Measurements from ENCODE around the gene MRPL38. TPM values are rescaled to one million over a fixed set of nuclear protein-coding genes. Genes with fewer than 3 reads are reported as not detected.

MRPL38 gene
- total and polyA plus RNA-seq, 2 donors from 2014 or later, result 89.8 to 114 TPM

DNA sequence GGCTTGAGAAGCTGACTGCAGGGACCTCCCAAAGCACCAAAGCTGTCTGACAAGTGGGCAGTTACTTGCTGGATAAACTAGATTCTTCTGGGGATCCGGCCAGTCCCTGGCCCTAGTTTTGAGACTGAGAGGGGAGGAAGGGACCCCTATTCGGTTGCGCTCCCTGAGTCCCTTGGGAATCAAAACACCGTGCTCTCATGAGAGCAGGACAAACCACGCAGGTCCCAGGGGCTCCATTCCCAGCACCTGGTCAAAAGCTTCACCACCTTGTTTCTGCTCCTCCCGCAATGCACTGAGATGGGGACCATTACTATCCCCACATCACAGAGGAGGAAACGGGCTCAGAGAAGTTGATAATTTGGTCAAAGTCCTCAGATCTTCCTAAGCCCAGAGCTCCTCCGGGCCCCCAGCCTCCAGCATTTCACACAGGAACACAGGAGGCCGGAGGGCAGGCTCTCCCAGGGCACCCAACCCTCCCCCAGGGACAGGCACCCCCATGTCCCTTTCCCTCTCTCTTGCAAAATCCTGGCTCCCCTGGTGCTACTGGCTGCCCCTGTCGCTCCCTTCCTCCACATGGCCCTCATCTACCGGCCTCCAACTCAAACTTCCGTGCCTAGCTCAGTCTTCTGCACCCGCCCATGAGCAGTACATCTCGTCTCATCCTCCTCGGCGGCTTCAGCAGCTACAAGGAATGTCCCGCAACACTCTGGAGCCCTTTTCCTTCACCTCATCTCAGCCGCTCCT, 11.2 kb downstream of the MRPL38 start:
- Histone ChIP-seq H3K27ac (ENCODE audit: low read depth in 2 of 2, low read length in 2 of 2) (no peak overlapping the region), H3K9me3 (ENCODE audit: control insufficient read depth in 2 of 3, insufficient read depth in 1 of 3, low read length in 3 of 3) (no peaks in the 10 kb centered on the region), H3K36me3 (ENCODE audit: control insufficient read depth in 2 of 3, insufficient read depth in 3 of 3, low read length in 3 of 3) (peaks cover 0 to 5% (median 4%) of the 10 kb centered on the region in 3 donors), H3K9ac (ENCODE audit: low read length in 3 of 3) (no peak overlapping the region), H3K27me3 (ENCODE audit: control insufficient read depth, insufficient read depth, low read length) (no peaks in the 10 kb centered on the region), H3K4me1 (ENCODE audit: control insufficient read depth in 2 of 3, insufficient read depth in 2 of 3, low read depth in 1 of 3, low read length in 3 of 3) (peaks cover 0 to 20% (median 9%) of the 10 kb centered on the region in 3 donors), H3K4me3 (ENCODE audit: low read length in 3 of 3) (no peak overlapping the region)
- intact Hi-C loops (cut with DNase I), result no loop called here
- TF ChIP-seq, protein P1, sequence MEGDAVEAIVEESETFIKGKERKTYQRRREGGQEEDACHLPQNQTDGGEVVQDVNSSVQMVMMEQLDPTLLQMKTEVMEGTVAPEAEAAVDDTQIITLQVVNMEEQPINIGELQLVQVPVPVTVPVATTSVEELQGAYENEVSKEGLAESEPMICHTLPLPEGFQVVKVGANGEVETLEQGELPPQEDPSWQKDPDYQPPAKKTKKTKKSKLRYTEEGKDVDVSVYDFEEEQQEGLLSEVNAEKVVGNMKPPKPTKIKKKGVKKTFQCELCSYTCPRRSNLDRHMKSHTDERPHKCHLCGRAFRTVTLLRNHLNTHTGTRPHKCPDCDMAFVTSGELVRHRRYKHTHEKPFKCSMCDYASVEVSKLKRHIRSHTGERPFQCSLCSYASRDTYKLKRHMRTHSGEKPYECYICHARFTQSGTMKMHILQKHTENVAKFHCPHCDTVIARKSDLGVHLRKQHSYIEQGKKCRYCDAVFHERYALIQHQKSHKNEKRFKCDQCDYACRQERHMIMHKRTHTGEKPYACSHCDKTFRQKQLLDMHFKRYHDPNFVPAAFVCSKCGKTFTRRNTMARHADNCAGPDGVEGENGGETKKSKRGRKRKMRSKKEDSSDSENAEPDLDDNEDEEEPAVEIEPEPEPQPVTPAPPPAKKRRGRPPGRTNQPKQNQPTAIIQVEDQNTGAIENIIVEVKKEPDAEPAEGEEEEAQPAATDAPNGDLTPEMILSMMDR (IDR thresholded peaks at IDR 0.05; ENCODE audit: borderline replicate concordance, extremely low read depth, insufficient read depth), result no peak
- no peak for FAIRE-seq
- no peak for DNase-seq

DNA sequence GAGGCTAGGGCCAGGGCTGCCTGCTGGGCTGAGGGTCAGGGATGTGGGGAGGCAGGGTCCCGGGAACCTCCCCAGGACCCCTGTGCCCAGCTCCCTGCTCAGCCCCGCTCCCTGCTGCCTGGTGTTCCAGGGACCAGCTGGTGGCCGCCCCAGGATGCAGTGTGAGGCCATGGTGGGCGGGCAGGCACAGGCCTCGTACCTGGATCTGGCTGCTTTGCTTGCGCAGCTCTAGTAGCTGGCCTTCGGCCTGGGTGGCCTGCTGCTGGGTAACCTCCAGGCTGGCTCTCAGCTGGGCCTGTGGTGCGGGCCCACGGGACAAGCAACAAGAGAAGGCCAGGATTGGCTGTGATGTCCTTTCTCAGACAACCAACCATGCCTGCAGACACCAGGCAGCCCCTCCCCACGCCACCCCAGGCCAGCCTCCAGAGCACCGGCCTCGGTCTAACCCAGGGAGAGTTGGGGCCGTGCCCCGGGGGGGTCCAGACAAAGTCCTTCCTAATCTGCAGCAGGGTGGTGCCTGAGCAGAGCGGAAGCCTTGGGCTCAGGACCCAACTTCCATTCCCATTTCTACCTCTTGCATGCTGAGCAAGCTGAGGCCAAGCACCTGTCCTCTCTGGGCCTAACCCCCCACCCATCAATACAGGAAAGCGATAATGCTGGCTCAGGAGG, 12.0 kb downstream of the MRPL38 start:
- TF ChIP-seq, protein P1 (IDR thresholded peaks at IDR 0.05; ENCODE audit: borderline replicate concordance, extremely low read depth, insufficient read depth), result no peak
- no peak for FAIRE-seq
- no peak overlapping the region for H3K4me3 ChIP-seq (ENCODE audit: low read length in 3 of 3)
- H3K9me3 ChIP-seq (ENCODE audit: control insufficient read depth in 2 of 3, insufficient read depth in 1 of 3, low read length in 3 of 3), result no peaks in the 10 kb centered on the region
- no peak overlapping the region for H3K9ac ChIP-seq (ENCODE audit: low read length in 3 of 3)
- no peak overlapping the region for H3K27ac ChIP-seq (ENCODE audit: low read depth in 2 of 2, low read length in 2 of 2)
- H3K36me3 ChIP-seq (ENCODE audit: control insufficient read depth in 2 of 3, insufficient read depth in 3 of 3, low read length in 3 of 3), result peaks cover 0 to 4% (median 3%) of the 10 kb centered on the region in 3 donors
- H3K27me3 ChIP-seq (ENCODE audit: control insufficient read depth, insufficient read depth, low read length), result no peaks in the 10 kb centered on the region
- H3K4me1 ChIP-seq (ENCODE audit: control insufficient read depth in 2 of 3, insufficient read depth in 2 of 3, low read depth in 1 of 3, low read length in 3 of 3), result peaks cover 0 to 20% (median 9%) of the 10 kb centered on the region in 3 donors
- intact Hi-C loops (cut with DNase I), result no loop called here
- peak in 1 of 5 donors; percentile 76 for DNase-seq

DNA sequence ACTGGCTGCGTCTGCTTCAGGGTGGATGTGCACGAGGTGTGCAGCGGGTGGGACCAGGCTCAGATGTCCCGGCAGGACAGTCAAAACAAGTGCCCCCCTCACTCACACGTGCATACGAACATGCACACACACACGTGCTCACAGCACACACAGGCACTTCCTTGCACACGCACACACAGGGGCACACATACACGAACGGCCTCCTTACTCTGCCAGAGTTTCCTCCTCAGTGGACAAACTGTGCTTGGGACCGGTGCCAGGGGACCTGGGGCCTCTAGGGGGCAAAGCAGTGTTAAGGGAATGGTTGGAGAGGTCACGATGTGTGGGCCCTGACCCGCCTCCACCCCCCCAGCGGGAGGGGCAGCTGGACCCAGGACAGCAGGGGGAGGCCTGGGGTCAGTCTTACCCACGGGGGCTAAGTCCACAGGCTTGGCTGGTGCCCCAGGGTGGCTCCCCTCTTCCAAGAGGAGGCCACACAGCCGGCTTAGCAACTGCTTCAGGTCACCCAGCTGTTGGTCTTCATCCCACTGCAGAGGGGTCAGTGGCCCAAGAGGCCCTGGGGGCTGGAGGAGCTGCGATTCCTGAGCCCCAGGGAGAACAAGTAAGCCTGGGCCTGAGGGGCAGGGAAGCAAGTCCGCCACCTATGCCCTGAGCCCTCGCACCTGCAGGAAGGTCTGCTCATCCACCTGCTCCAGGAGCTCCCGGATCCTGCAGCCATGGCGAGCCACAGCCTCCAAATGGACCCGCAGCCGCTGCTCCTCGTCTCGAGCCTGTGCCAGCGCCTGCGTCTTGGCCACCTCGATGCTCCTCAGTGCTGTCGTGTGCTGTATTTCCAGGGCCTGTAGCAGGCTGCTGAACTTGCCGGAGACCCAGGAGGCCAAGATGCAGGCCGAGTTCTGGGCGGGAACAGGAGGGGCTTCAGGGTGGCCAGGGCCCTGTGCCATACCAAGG, 12.8 kb downstream of the MRPL38 start:
- Histone ChIP-seq H3K9ac (ENCODE audit: low read length in 3 of 3) (no peak overlapping the region), H3K27ac (ENCODE audit: low read depth in 2 of 2, low read length in 2 of 2) (no peak overlapping the region), H3K36me3 (ENCODE audit: control insufficient read depth in 2 of 3, insufficient read depth in 3 of 3, low read length in 3 of 3) (peaks cover 0 to 4% (median 3%) of the 10 kb centered on the region in 3 donors), H3K27me3 (ENCODE audit: control insufficient read depth, insufficient read depth, low read length) (no peaks in the 10 kb centered on the region), H3K9me3 (ENCODE audit: control insufficient read depth in 2 of 3, insufficient read depth in 1 of 3, low read length in 3 of 3) (no peaks in the 10 kb centered on the region), H3K4me1 (ENCODE audit: control insufficient read depth in 2 of 3, insufficient read depth in 2 of 3, low read depth in 1 of 3, low read length in 3 of 3) (peaks cover 0 to 20% (median 9%) of the 10 kb centered on the region in 3 donors), H3K4me3 (ENCODE audit: low read length in 3 of 3) (no peak overlapping the region)
- intact Hi-C loops (cut with DNase I), result no loop called here
- FAIRE-seq, result no peak
- TF ChIP-seq, protein P1 (IDR thresholded peaks at IDR 0.05; ENCODE audit: borderline replicate concordance, extremely low read depth, insufficient read depth), result no peak
- no peak for DNase-seq

Data from kidney (tissue), 14 donors.